Esophagus muscularis mucosa (tissue), 4 donors: ENCODE measurements around the gene BCAS3. TPM values are rescaled to one million over a fixed set of nuclear protein-coding genes. Genes with fewer than 3 reads are reported as not detected.

ENCODE experiments used
- DNase-seq: peaks from one replicate; pipeline ENCODE4 v3.0.0-alpha.2; 2017; ENCODE audit errors: extremely low spot score
- H3K27ac ChIP-seq, 4 donors: fragments of 200-600 bp; sonication (generic); replicated peaks in 1 of 4; 1 replicate in 3 of 4; 2 replicates in 1 of 4; pipeline ENCODE4 v1.5.1; 2016 to 2019; ENCODE audit warnings: mild to moderate bottlenecking in 1 of 4
- H3K27me3 ChIP-seq, 4 donors: fragments of 200-600 bp; sonication (generic); one replicate each; pipeline versions ENCODE4 v1.5.1 to v1.6.0; 2016 to 2019
- H3K36me3 ChIP-seq, 4 donors: fragments of 200-600 bp; sonication (generic); one replicate each; pipeline ENCODE4 v1.5.1; 2016 to 2019
- H3K4me1 ChIP-seq, 4 donors: fragments of 200-600 bp; sonication (generic); one replicate each; pipeline ENCODE4 v1.5.1; 2016 to 2019
- H3K4me3 ChIP-seq, 4 donors: fragments of 200-600 bp; sonication (generic); 1 replicate in 2 of 4; 2 replicates in 2 of 4; pipeline ENCODE4 v1.5.1; 2016 to 2019; ENCODE audit warnings: mild to moderate bottlenecking in 4 of 4, moderate library complexity in 1 of 4
- H3K9me3 ChIP-seq, 4 donors: fragments of 200-600 bp; sonication (generic); 1 replicate in 3 of 4; 2 replicates in 1 of 4; pipeline ENCODE4 v1.5.1; 2016 to 2019
- CTCF ChIP-seq, 3 experiments: fragments of 200-600 bp in 2 of 3; fragments of 450-650 bp in 1 of 3; sonication (generic) in 2 of 3; IDR thresholded peaks; one replicate each; pipeline ENCODE4 v1.5.1; 2017 to 2019; ENCODE audit warnings: antibody characterized with exemption in 3 of 3, mild to moderate bottlenecking in 2 of 3, moderate library complexity in 1 of 3
- EP300 ChIP-seq: sonication (generic); formaldehyde crosslinking; IDR thresholded peaks from one replicate; pipeline ENCODE4 v1.6.1; 2017; ENCODE audit warnings: antibody characterized with exemption
- POLR2A ChIP-seq: fragments of 450-650 bp; IDR thresholded peaks from one replicate; pipeline ENCODE4 v1.6.1; 2017; ENCODE audit warnings: antibody characterized with exemption, moderate library complexity, mild to moderate bottlenecking, low read depth
- POLR2AphosphoS5 ChIP-seq, 2 donors: sonication (generic); formaldehyde crosslinking; IDR thresholded peaks; one replicate each; pipeline ENCODE4 v1.6.1; 2017; ENCODE audit warnings: antibody characterized with exemption in 2 of 2
- WGBS: methylation state at CpG from one replicate; pipeline ENCODE4 v1.1.5; 2018; 5-methylcytosine and 5-hydroxymethylcytosine counted together
- intact Hi-C: fragments of 100-400 bp; cut with DNase I; formaldehyde crosslinking; loops from one replicate; pipeline ENCODE4 v1.15.1; 2023
- total RNA-seq, 4 donors: library from RNA; depleted of rRNA; stranded (reverse); fragments of >200 nt; gene quantifications; one replicate each; pipeline versions ENCODE4 v1.1.0 to v1.2.1, GENCODE V29; 2016

The BCAS3 gene
- total RNA-seq, 4 donors from 2014 or later, result 17.4 to 25.7 (median 19.5) TPM

GRCh38 chr17:61299517-61300513 lies 622.2 kb downstream of the BCAS3 start:
- Histone ChIP-seq H3K27me3 (no peaks in the 10 kb centered on the region), H3K4me1 (peaks cover 3 to 39% (median 34%) of the 10 kb centered on the region in 4 donors), H3K27ac (peak overlapping the region; percentile 25 to 62 (median 50)), H3K4me3 (no peak overlapping the region), H3K9me3 (no peaks in the 10 kb centered on the region), H3K36me3 (no peaks in the 10 kb centered on the region)
- WGBS, result 49% methylated on average over 9 of the region's 9 CpGs
- no peak for TF ChIP-seq EP300
- TF ChIP-seq POLR2AphosphoS5 (IDR thresholded peaks at IDR 0.05), result no peak
- no peak for TF ChIP-seq POLR2A
- TF ChIP-seq CTCF (IDR thresholded peaks at IDR 0.05), result no peak
- intact Hi-C loops, result loop anchor here (5.0 kb wide), 1 partner anchor 48 kb away; no protein-coding TSS in a partner anchor
- DNase-seq, result no peak

DNA sequence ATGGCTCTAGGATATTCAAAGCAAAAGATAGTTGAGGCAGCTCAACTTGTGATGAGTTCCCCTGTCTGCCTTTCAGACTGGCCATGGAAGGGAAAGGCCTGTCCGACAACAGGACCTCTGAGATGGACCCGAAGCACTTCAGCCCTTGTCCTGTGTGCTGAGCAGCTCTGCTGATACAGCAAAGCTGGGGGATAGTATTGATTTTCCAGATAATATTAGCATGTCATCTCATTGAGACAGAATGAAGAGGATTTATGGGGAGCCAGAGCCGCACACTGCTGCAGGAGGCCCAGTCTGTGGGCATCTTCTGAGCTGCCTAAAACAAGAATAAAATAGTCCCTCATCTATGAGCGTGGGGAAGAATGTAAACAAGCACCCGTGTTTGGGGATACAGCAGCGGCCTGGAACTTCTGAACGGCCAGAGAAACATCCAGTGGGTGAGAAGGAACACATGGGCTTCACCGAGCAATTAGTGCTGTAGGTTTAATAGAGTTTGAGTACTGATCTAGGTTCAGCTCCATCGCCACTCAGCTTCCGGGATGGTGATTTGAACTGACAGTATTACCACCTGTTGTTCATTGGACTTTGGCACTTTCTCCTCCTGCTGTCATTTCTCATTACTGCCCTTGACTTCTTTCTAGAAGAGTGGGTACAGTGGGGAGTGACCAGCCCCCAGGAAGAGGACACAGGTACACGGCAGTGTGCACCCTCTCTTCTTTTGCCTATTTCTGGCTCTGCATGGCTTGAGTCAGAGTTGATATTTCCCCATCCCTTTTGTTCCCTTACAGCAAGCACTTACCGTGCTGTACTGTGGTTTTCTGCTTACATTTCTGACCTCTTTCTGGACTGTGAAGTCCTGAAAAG lies 625.5 kb downstream of the BCAS3 start:
- peak overlapping the region; percentile 48 to 59 (median 53) for H3K27ac ChIP-seq
- WGBS, result 83% methylated on average over 11 of the region's 12 CpGs

GRCh38 chr17:61303817-61304096 lies 626.1 kb downstream of the BCAS3 start:
- Histone ChIP-seq H3K27ac (peak overlapping the region; percentile 48 to 59 (median 53)), H3K27me3 (no peaks in the 10 kb centered on the region), H3K9me3 (no peaks in the 10 kb centered on the region), H3K4me1 (peaks cover 3 to 45% (median 41%) of the 10 kb centered on the region in 4 donors), H3K36me3 (no peaks in the 10 kb centered on the region), H3K4me3 (no peak overlapping the region)
- DNase-seq, result no peak
- TF ChIP-seq EP300, result no peak
- TF ChIP-seq CTCF (IDR thresholded peaks at IDR 0.05), result no peak
- no peak for TF ChIP-seq POLR2AphosphoS5 (IDR thresholded peaks at IDR 0.05)
- no peak for TF ChIP-seq POLR2A
- intact Hi-C loops, result no loop called here

More for the DNA sequence above, 625.5 kb downstream of the BCAS3 start:
- no peaks in the 10 kb centered on the region for H3K9me3 ChIP-seq
- no peak for DNase-seq
- TF ChIP-seq EP300, result no peak
- TF ChIP-seq CTCF (IDR thresholded peaks at IDR 0.05), result no peak
- no peak for TF ChIP-seq POLR2A
- TF ChIP-seq POLR2AphosphoS5 (IDR thresholded peaks at IDR 0.05), result peak; percentile 23 to 58
- intact Hi-C loops, result no loop called here
- no peaks in the 10 kb centered on the region for H3K27me3 ChIP-seq
- peaks cover 3 to 39% (median 35%) of the 10 kb centered on the region in 4 donors for H3K4me1 ChIP-seq
- H3K4me3 ChIP-seq, result no peak overlapping the region
- H3K36me3 ChIP-seq, result no peaks in the 10 kb centered on the region

DNA sequence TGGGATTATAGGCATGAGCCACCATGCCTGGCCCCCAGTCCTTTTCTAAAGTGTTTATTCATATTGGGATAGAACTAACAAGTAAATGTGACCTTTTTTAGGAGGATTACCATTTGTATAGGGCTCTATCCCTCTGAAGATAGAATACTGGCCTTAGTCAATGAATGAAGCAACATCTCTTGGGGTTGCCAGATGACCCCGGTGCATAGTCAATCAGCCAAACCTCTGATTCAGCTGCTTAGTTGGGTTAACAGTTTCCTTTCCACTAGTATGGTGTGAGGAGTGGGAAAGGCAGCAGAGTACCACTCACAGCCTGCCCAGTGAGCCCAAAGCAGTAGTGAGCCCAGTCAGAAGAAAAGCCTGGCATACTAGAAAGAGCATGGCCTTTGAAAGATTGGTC lies 627.4 kb downstream of the BCAS3 start:
- 33% methylated on average over 1 of the region's 1 CpG for WGBS
- no peak for DNase-seq
- H3K36me3 ChIP-seq, result no peaks in the 10 kb centered on the region
- no peak overlapping the region for H3K27ac ChIP-seq
- H3K27me3 ChIP-seq, result no peaks in the 10 kb centered on the region
- intact Hi-C loops, result no loop called here
- no peak overlapping the region for H3K4me3 ChIP-seq
- H3K9me3 ChIP-seq, result no peaks in the 10 kb centered on the region
- no peak for TF ChIP-seq POLR2A
- TF ChIP-seq EP300, result no peak
- no peak for TF ChIP-seq CTCF (IDR thresholded peaks at IDR 0.05)
- peaks cover 3 to 50% (median 47%) of the 10 kb centered on the region in 4 donors for H3K4me1 ChIP-seq
